MM.1S (cell line): Measurements from ENCODE around the gene MVD.

Experiments
- EZH2phosphoT487 ChIP-seq: fragments of 300-600 bp; sonication (generic); IDR thresholded peaks from 2 replicates; pipeline ENCODE4 v1.6.1; 2018; ENCODE audit warnings: antibody characterized with exemption, low read length
- TF ChIP-seq, protein P1 (sequence below): fragments of 300-600 bp; sonication (generic); IDR thresholded peaks from 2 replicates; pipeline ENCODE4 v1.5.1; 2016; ENCODE audit warnings: antibody characterized with exemption, low read length, mixed read lengths

DNA sequence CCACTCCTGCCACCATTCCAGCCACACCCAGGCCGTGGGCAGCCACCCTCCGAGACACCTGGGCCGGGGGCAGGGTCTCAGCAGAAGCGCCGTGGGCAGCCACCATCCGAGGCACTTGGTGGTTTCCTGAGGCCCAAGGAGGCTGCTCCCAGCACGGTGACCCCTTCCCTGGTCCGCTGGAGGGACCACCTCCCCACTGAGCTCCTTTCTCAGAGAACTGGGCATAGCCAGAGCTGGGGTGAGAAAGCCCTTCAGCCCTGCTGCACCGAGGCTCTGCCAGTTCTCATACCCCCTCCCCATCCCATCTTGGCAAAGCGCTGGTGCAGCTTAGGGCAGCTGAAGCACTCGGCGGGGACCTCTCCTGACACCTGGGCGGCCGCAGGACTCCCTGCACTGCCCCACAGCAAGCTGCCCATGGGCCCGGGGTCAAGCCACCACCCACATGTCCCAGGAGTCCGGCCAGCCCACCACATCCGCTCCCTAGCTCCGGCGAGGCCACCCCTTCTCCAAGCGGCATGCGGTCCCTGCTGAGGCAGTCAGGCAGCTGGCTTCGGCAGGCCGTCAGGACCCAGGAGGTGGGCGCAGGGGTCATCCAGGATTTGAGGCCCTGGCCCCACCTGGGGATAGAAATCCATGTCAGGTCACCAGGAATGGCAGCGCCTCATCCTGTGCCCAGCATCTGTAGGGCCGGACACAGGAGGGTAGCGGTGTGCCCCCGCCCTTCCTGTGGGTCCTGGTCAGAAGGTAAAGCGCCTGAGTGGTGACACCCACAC, 10.7 kb downstream of the MVD start:
- TF ChIP-seq, protein P1, sequence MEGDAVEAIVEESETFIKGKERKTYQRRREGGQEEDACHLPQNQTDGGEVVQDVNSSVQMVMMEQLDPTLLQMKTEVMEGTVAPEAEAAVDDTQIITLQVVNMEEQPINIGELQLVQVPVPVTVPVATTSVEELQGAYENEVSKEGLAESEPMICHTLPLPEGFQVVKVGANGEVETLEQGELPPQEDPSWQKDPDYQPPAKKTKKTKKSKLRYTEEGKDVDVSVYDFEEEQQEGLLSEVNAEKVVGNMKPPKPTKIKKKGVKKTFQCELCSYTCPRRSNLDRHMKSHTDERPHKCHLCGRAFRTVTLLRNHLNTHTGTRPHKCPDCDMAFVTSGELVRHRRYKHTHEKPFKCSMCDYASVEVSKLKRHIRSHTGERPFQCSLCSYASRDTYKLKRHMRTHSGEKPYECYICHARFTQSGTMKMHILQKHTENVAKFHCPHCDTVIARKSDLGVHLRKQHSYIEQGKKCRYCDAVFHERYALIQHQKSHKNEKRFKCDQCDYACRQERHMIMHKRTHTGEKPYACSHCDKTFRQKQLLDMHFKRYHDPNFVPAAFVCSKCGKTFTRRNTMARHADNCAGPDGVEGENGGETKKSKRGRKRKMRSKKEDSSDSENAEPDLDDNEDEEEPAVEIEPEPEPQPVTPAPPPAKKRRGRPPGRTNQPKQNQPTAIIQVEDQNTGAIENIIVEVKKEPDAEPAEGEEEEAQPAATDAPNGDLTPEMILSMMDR: no peak
- TF ChIP-seq EZH2phosphoT487: no peak
